Keratinocyte (primary cell): ENCODE data around the gene FOXQ1. TPM values are rescaled to one million over a fixed set of nuclear protein-coding genes. Genes with fewer than 3 reads are reported as not detected.

ENCODE experiments used
- DNase-seq: peaks from one replicate; pipeline ENCODE4 v3.0.0-alpha.2; 2011; ENCODE audit warnings: low read depth, missing footprints, low spot score
- FAIRE-seq: peaks from 2 replicates; lab custom pipeline; 2011; peaks lifted over from hg19 to GRCh38; lab: Jason Lieb, UNC
- H2AFZ ChIP-seq: 2 replicates; pipeline ENCODE4 v1.6.0; 2012; ENCODE audit warnings: low read length, control low read depth, inconsistent platforms; ENCODE audit not compliant: control insufficient read depth
- H3K27ac ChIP-seq: 2 replicates; pipeline ENCODE4 v1.5.1; 2011; ENCODE audit warnings: low read length; ENCODE audit not compliant: control insufficient read depth, insufficient read depth
- H3K27me3 ChIP-seq: 3 replicates; pipeline ENCODE4 v1.6.0; 2011; ENCODE audit warnings: low read length; ENCODE audit not compliant: control insufficient read depth, insufficient read depth; ENCODE audit errors: extremely low read depth
- H3K36me3 ChIP-seq, 2 experiments: 2 replicates in 1 of 2; 3 replicates in 1 of 2; pipeline ENCODE4 v1.5.1; 2011; ENCODE audit warnings: low read length in 2 of 2, mild to moderate bottlenecking in 1 of 2; ENCODE audit not compliant: control insufficient read depth in 2 of 2, insufficient read depth in 2 of 2; ENCODE audit errors: extremely low read depth in 1 of 2
- H3K4me1 ChIP-seq: 3 replicates; pipeline ENCODE4 v1.5.1; 2011; ENCODE audit warnings: low read length; ENCODE audit not compliant: control insufficient read depth, insufficient read depth; ENCODE audit errors: extremely low read depth
- H3K4me2 ChIP-seq: 3 replicates; pipeline ENCODE4 v1.6.0; 2011; ENCODE audit warnings: low read depth, low read length; ENCODE audit not compliant: control insufficient read depth, insufficient read depth; ENCODE audit errors: extremely low read depth
- H3K4me3 ChIP-seq, 3 experiments: fragments of 200-600 bp in 1 of 3; sonication (generic) in 1 of 3; 2 replicates in 2 of 3; 3 replicates in 1 of 3; pipeline ENCODE4 v1.5.1; 2011 to 2016; ENCODE audit warnings: low read length in 3 of 3, mild to moderate bottlenecking in 3 of 3, control low read depth in 2 of 3, inconsistent platforms in 1 of 3, low read depth in 1 of 3, mixed read lengths in 1 of 3, mixed run types in 1 of 3, moderate library complexity in 1 of 3; ENCODE audit not compliant: control insufficient read depth in 2 of 3, insufficient read depth in 2 of 3; ENCODE audit errors: extremely low read depth in 1 of 3
- H3K79me2 ChIP-seq: 2 replicates; pipeline ENCODE4 v1.6.0; 2012; ENCODE audit warnings: low read length; ENCODE audit not compliant: control insufficient read depth, insufficient read depth
- H3K9ac ChIP-seq: 3 replicates; pipeline ENCODE4 v1.6.0; 2011; ENCODE audit warnings: low read length; ENCODE audit not compliant: control insufficient read depth, insufficient read depth; ENCODE audit errors: extremely low read depth
- H3K9me1 ChIP-seq: 3 replicates; pipeline ENCODE4 v1.6.0; 2011; ENCODE audit warnings: low read length; ENCODE audit not compliant: control insufficient read depth, insufficient read depth; ENCODE audit errors: extremely low read depth
- H3K9me3 ChIP-seq: 2 replicates; pipeline ENCODE4 v1.5.1; 2012; ENCODE audit warnings: low read depth, low read length; ENCODE audit not compliant: control insufficient read depth
- H4K20me1 ChIP-seq: 3 replicates; pipeline ENCODE4 v1.6.0; 2011; ENCODE audit warnings: low read length; ENCODE audit not compliant: control insufficient read depth, insufficient read depth; ENCODE audit errors: extremely low read depth
- EZH2 ChIP-seq: IDR thresholded peaks from one replicate; pipeline ENCODE4 v1.6.1; 2012; ENCODE audit warnings: inconsistent platforms, mild to moderate bottlenecking, low read length, moderate library complexity
- dilution Hi-C: fragments of 300-500 bp; cut with MboI; formaldehyde crosslinking; loops from one replicate; pipeline ENCODE4 v1.7.0; 2020; ENCODE audit warnings: low sequenced_read_pairs; ENCODE audit not compliant: extremely low pct_ligation_motif_present
- polyA plus RNA-seq, 5 experiments: library from polyadenylated mRNA; depleted of rRNA in 3 of 5; stranded (reverse) in 3 of 5; stranded (forward) in 1 of 5; unstranded in 1 of 5; fragments of >200 nt; gene quantifications; 1 replicate in 1 of 5; 2 replicates in 3 of 5; 3 replicates in 1 of 5; pipeline versions ENCODE4 v1.2.1 to v1.2.3, GENCODE V29; 2011 to 2012; ENCODE audit warnings: missing spikeins in 2 of 5, low read depth in 1 of 5, low replicate concordance in 1 of 5
- TF ChIP-seq, protein P1 (sequence below), 3 experiments: IDR thresholded peaks in 1 of 3; conservative IDR thresholded peaks in 1 of 3; optimal IDR thresholded peaks in 1 of 3; 2 replicates in 2 of 3; 3 replicates in 1 of 3; pipeline versions ENCODE3 to v1.5.1; 2011; ENCODE audit warnings: low read length in 3 of 3, mild to moderate bottlenecking in 3 of 3, moderate library complexity in 2 of 3, control low read depth in 1 of 3, inconsistent platforms in 1 of 3; ENCODE audit not compliant: insufficient read depth in 2 of 3; ENCODE audit errors: extremely low read depth in 1 of 3

The FOXQ1 gene
- polyA plus RNA-seq, 1 donor (not counting 4 experiments of a cell fraction or from before 2014, with no cell fraction given): 5.4 TPM

DNA sequence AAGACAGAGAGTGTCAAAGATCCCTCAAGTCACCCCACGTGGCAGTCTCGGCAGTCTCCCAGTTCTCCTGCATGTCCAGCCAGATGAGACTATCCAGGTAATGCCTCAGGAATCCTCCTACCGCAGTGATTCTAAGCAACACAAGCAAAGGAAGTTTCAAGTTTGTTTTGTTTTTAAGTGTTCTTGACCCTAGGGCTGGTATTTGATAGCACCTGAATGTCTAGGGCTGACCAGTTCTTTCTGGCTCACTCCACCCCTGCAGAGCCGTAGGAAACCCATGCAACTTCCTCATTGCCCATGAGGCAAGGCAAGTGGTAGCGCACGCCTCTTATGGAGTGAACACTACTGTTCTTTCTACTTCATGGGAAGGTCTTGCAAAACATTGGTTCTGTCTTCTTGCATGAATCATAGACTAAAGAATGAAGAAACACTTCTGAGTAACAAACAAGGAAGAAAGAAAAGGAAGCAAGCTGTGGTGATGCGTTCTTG is 24.8 kb upstream of the FOXQ1 start:
- Histone ChIP-seq H4K20me1 (no peaks in the 10 kb centered on the region), H2AFZ (peak overlapping the region; percentile 62), H3K9me1 (no peaks in the 10 kb centered on the region), H3K79me2 (no peaks in the 10 kb centered on the region), H3K9me3 (no peaks in the 10 kb centered on the region), H3K9ac (no peak overlapping the region), H3K4me1 (peaks cover 27% of the 10 kb centered on the region), H3K27me3 (no peaks in the 10 kb centered on the region), H3K4me3 (no peak overlapping the region), H3K4me2 (peak overlapping the region; percentile 76), H3K36me3 (no peaks in the 10 kb centered on the region), H3K27ac (peak overlapping the region; percentile 79)
- peak; percentile 96 for FAIRE-seq
- TF ChIP-seq EZH2: no peak
- TF ChIP-seq, protein P1, sequence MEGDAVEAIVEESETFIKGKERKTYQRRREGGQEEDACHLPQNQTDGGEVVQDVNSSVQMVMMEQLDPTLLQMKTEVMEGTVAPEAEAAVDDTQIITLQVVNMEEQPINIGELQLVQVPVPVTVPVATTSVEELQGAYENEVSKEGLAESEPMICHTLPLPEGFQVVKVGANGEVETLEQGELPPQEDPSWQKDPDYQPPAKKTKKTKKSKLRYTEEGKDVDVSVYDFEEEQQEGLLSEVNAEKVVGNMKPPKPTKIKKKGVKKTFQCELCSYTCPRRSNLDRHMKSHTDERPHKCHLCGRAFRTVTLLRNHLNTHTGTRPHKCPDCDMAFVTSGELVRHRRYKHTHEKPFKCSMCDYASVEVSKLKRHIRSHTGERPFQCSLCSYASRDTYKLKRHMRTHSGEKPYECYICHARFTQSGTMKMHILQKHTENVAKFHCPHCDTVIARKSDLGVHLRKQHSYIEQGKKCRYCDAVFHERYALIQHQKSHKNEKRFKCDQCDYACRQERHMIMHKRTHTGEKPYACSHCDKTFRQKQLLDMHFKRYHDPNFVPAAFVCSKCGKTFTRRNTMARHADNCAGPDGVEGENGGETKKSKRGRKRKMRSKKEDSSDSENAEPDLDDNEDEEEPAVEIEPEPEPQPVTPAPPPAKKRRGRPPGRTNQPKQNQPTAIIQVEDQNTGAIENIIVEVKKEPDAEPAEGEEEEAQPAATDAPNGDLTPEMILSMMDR (optimal IDR thresholded peaks at IDR 0.05 in 1 of 3, IDR thresholded peaks at IDR 0.05 in 1 of 3, conservative IDR thresholded peaks at IDR 0.05 in 1 of 3; ENCODE audit: extremely low read depth in 1 of 3, insufficient read depth in 2 of 3, low read length in 3 of 3): no peak
- dilution Hi-C loops: no loop called here
- peak; percentile 89 for DNase-seq

DNA sequence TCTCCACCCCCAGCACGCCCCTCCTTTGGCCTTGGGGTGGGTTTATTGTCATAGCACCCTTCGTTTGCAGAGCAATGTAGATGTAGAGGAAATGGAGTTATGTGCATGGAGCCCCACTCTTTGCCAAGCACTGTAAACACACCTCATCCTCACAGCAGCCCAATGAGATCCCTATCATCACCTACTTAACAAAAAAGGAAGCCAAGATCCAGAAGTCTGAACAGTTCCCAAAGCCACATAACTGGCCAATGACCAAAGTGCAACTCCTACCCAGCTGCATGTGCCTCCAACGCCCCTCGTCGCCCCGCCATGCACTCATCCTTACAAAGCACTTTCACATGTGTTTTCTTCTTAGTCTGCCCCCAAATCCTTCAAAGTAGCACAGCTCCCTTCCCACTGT is 21.8 kb upstream of the FOXQ1 start:
- Histone ChIP-seq H3K27me3 (no peaks in the 10 kb centered on the region), H3K79me2 (no peaks in the 10 kb centered on the region), H3K4me2 (no peak overlapping the region), H3K9me3 (no peaks in the 10 kb centered on the region), H3K4me3 (no peak overlapping the region), H4K20me1 (no peaks in the 10 kb centered on the region), H3K9me1 (no peaks in the 10 kb centered on the region), H2AFZ (no peak overlapping the region), H3K4me1 (peaks cover 27% of the 10 kb centered on the region), H3K9ac (no peak overlapping the region), H3K36me3 (no peaks in the 10 kb centered on the region), H3K27ac (no peak overlapping the region)
- FAIRE-seq (no peak), DNase-seq (no peak)
- TF ChIP-seq EZH2: no peak
- TF ChIP-seq, protein P1 (optimal IDR thresholded peaks at IDR 0.05 in 1 of 3, IDR thresholded peaks at IDR 0.05 in 1 of 3, conservative IDR thresholded peaks at IDR 0.05 in 1 of 3; ENCODE audit: extremely low read depth in 1 of 3, insufficient read depth in 2 of 3, low read length in 3 of 3): no peak
- dilution Hi-C loops: no loop called here
